HepG2 (cell line): ENCODE data around the gene SAMD4A. TPM values are rescaled to one million over a fixed set of nuclear protein-coding genes. Genes with fewer than 3 reads are reported as not detected.
A peak's percentile ranks its signal among the peaks of the same experiment; 100 is the strongest.

Experiments
- BCL6 ChIP-seq: IDR thresholded peaks from 2 replicates; pipeline ENCODE4 v1.6.1; 2016; ENCODE audit warnings: missing genetic modification reagents, missing compliant biosample characterization
- FOXA1 ChIP-seq, 2 experiments: fragments of 450-650 bp in 1 of 2; sonication (generic) in 1 of 2; formaldehyde crosslinking in 1 of 2; IDR thresholded peaks; 2 replicates each; pipeline versions ENCODE4 v1.4.0 to v1.6.1; 2016 to 2020; ENCODE audit warnings: missing genetic modification reagents in 1 of 2
- FOXP1 ChIP-seq, 2 experiments: fragments of 450-650 bp in 1 of 2; IDR thresholded peaks; 2 replicates each; pipeline ENCODE4 v1.6.1; 2017 to 2018; ENCODE audit warnings: antibody characterized with exemption in 1 of 2
- GATAD2A ChIP-seq: IDR thresholded peaks from 2 replicates; pipeline ENCODE4 v1.6.1; 2016
- GZF1 ChIP-seq: sonication (generic); formaldehyde crosslinking; IDR thresholded peaks from 2 replicates; pipeline ENCODE4 v1.5.1; 2020; ENCODE audit warnings: mild to moderate bottlenecking, missing genetic modification reagents
- MBNL3 ChIP-seq: fragments of 250-450 bp; sonication (Bioruptor Pico); conservative IDR thresholded peaks from 2 replicates; pipeline ENCODE4 v1.8.0; 2022; ENCODE audit warnings: mild to moderate bottlenecking, inconsistent platforms
- SOX13 ChIP-seq, 3 experiments: fragments of 450-650 bp in 1 of 3; sonication (generic) in 1 of 3; formaldehyde crosslinking in 1 of 3; IDR thresholded peaks in 2 of 3; conservative IDR thresholded peaks in 1 of 3; 2 replicates each; pipeline versions ENCODE4 v1.5.0 to v1.6.1; 2016 to 2020; ENCODE audit warnings: antibody characterized with exemption in 1 of 3, mild to moderate bottlenecking in 1 of 3, missing compliant biosample characterization in 1 of 3, missing genetic modification reagents in 1 of 3, moderate library complexity in 1 of 3
- SP4 ChIP-seq: sonication (generic); formaldehyde crosslinking; IDR thresholded peaks from 2 replicates; pipeline ENCODE4 v1.8.1; 2023; ENCODE audit warnings: mild to moderate bottlenecking, missing genetic modification reagents
- XRCC5 ChIP-seq: fragments of 200-400 bp; formaldehyde crosslinking; optimal IDR thresholded peaks from 2 replicates; pipeline ENCODE3; 2017; ENCODE audit warnings: mild to moderate bottlenecking, low read length
- ZBTB1 ChIP-seq: sonication (generic); formaldehyde crosslinking; IDR thresholded peaks from 2 replicates; pipeline ENCODE4 v1.4.0; 2020; ENCODE audit warnings: missing genetic modification reagents, borderline replicate concordance
- ZKSCAN1 ChIP-seq: fragments of 150-350 bp; IDR thresholded peaks from 2 replicates; pipeline ENCODE4 v1.6.1; 2014; ENCODE audit warnings: low read length
- ZMYM3 ChIP-seq: sonication (generic); formaldehyde crosslinking; IDR thresholded peaks from 2 replicates; pipeline ENCODE4 v1.5.1; 2020; ENCODE audit warnings: mild to moderate bottlenecking, missing genetic modification reagents
- ZNF326 ChIP-seq: sonication (generic); formaldehyde crosslinking; IDR thresholded peaks from 2 replicates; pipeline ENCODE4 v1.4.0; 2020; ENCODE audit warnings: missing genetic modification reagents, borderline replicate concordance
- ZNF33A ChIP-seq: sonication (generic); formaldehyde crosslinking; IDR thresholded peaks from 2 replicates; pipeline ENCODE4 v1.5.1; 2020; ENCODE audit warnings: missing genetic modification reagents, mild to moderate bottlenecking, moderate library complexity, borderline replicate concordance
- polyA plus RNA-seq, 8 experiments: library from polyadenylated mRNA; depleted of rRNA in 3 of 8; stranded (reverse) in 7 of 8; unstranded in 1 of 8; fragments of >200 nt; fragmentation: Illumina TruSeq in 4 of 8; extraction: Trizol in 4 of 8; gene quantifications; 2 replicates each; pipeline versions ENCODE4 v1.2.1 to v1.2.3, GENCODE V29; 2011 to 2016; ENCODE audit warnings: low read depth in 4 of 8, missing spikeins in 1 of 8, mixed read lengths in 1 of 8; ENCODE audit not compliant: insufficient read depth in 1 of 8
- total RNA-seq, 5 experiments: library from RNA; depleted of rRNA; stranded (reverse); fragments of >200 nt; fragmentation: Illumina TruSeq; extraction: Trizol; gene quantifications; 2 replicates each; pipeline ENCODE4 v1.2.3, GENCODE V29; 2016; ENCODE audit warnings: low read depth in 1 of 5
- TF ChIP-seq, protein P1 (sequence below): sonication (generic); formaldehyde crosslinking; IDR thresholded peaks from 2 replicates; pipeline ENCODE4 v1.4.0; 2020; ENCODE audit warnings: mild to moderate bottlenecking, missing genetic modification reagents
- TF ChIP-seq, protein P2 (sequence below): IDR thresholded peaks from 2 replicates; pipeline ENCODE4 v1.6.1; 2016; ENCODE audit warnings: missing genetic modification reagents, missing compliant biosample characterization

Gene SAMD4A
- total and polyA plus RNA-seq, 2 of the 13 experiments (the other 11 are each of a cell fraction or from before 2014, with no cell fraction given) = 11.8 to 13.0 TPM

DNA sequence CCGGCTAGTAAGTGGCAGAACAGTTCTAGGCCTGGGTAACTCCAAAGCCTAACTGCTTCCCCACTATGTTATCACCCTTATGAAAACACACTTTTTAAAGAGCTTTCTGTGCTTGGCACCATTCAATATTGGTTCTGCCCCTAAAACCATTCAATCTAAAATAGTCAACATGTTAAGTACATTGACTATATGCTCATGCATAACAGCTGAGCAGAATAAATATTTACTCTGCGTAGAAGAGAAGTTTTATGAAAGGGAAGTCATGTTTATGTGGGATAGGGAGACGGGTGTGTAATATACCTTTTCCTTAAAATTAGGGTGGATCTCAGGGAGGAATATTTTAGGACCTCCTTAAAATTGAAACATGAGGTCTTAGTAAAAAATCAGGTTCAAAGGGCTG, 80.5 kb downstream of the SAMD4A start (continued):
- TF ChIP-seq, protein P1, sequence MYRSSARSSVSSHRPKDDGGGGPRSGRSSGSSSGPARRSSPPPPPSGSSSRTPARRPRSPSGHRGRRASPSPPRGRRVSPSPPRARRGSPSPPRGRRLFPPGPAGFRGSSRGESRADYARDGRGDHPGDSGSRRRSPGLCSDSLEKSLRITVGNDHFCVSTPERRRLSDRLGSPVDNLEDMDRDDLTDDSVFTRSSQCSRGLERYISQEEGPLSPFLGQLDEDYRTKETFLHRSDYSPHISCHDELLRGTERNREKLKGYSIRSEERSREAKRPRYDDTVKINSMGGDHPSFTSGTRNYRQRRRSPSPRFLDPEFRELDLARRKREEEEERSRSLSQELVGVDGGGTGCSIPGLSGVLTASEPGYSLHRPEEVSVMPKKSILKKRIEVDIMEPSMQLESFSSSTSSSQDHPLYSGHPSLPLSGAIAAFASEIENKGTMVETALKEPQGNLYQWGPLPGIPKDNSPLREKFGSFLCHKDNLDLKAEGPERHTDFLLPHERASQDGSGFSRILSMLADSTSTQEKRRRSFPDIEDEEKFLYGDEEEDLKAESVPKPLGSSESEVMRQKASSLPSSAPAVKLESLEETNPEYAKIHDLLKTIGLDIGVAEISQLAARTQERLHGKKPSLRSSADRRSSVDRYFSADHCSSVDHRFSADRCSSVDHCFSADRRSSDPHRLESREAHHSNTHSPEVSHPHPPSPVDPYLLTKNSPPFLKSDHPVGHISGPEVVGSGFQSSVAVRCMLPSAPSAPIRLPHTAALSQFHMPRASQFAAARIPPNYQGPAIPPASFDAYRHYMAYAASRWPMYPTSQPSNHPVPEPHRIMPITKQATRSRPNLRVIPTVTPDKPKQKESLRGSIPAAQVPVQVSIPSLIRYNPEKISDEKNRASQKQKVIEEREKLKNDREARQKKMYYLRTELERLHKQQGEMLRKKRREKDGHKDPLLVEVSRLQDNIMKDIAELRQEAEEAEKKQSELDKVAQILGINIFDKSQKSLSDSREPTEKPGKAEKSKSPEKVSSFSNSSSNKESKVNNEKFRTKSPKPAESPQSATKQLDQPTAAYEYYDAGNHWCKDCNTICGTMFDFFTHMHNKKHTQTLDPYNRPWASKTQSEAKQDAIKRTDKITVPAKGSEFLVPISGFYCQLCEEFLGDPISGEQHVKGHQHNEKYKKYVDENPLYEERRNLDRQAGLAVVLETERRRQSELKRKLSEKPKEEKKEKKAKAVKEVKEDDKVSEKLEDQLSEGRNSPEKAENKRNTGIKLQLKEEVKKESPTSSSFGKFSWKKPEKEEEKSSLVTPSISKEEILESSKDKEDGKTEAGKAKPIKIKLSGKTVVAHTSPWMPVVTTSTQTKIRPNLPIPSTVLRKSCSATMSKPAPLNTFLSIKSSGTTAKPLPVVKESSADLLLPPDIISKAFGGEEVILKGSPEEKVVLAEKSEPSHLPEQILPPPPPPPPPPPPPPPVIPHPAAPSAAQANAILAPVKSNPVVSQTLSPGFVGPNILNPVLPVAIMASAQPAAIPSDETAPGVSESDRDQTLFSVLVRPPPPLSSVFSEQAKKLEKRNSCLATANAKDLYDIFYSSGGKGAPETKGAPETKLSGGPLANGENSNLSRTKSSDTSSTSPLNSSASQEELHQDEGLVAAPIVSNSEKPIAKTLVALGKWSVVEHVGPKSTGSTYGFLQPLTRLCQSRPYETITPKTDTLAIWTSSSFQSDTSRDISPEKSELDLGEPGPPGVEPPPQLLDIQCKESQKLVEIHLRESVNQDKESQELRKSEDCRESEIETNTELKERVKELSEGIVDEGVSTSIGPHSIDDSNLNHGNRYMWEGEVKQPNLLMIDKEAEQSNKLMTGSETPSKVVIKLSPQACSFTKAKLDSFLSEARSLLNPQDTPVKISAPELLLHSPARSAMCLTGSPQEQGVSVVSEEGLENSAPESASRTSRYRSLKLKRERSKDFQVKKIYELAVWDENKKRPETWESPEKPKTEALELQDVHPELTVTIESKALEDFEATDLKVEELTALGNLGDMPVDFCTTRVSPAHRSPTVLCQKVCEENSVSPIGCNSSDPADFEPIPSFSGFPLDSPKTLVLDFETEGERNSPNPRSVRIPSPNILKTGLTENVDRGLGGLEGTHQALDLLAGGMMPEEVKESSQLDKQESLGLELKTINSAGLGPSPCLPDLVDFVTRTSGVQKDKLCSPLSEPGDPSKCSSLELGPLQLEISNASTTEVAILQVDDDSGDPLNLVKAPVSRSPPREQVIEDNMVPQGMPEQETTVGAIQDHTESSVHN (CRISPR knock-in tag) = no peak
- TF ChIP-seq ZBTB1 (CRISPR knock-in tag) (no peak), FOXA1 (IDR thresholded peaks at IDR 0.05) (peak; percentile 33; the same call in 1 of the 2 replicates), FOXA1 (CRISPR knock-in tag; IDR thresholded peaks at IDR 0.05) (no peak), SP4 (no peak), MBNL3 (CRISPR knock-in tag) (no peak), SOX13 (IDR thresholded peaks at IDR 0.05) (no peak), SOX13 (CRISPR knock-in tag; conservative IDR thresholded peaks at IDR 0.05 in 1 of 2, IDR thresholded peaks at IDR 0.05 in 1 of 2) (peak in 1 of 2 experiments; percentile 27; a peak in 1 of 4 replicates), ZMYM3 (CRISPR knock-in tag) (no peak), XRCC5 (no peak), GATAD2A (peak; percentile 33; the same call in 1 of the 2 replicates), BCL6 (CRISPR knock-in tag) (0 out of 2 replicates have a peak, but pooled peaks have one; percentile 11), FOXP1 (IDR thresholded peaks at IDR 0.05) (no peak), FOXP1 (CRISPR knock-in tag; IDR thresholded peaks at IDR 0.05) (peak; percentile 30; the same call in 1 of the 2 replicates), GZF1 (no peak), ZKSCAN1 (no peak), ZNF33A (no peak), ZNF326 (no peak)
- TF ChIP-seq, protein P2, sequence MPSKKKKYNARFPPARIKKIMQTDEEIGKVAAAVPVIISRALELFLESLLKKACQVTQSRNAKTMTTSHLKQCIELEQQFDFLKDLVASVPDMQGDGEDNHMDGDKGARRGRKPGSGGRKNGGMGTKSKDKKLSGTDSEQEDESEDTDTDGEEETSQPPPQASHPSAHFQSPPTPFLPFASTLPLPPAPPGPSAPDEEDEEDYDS = no peak
